ENCODE data around the gene CAPN13. TPM values are rescaled to one million over a fixed set of nuclear protein-coding genes. Genes with fewer than 3 reads are reported as not detected.

Gene CAPN13
- total RNA-seq, 1 donor from 2014 or later = not detected

- Histone ChIP-seq H3K27me3 (ENCODE audit: control insufficient read depth in 3 of 3, insufficient read depth in 3 of 3, low read length in 3 of 3) (peaks cover 13 to 41% (median 32%) of the 10 kb centered on the region in 3 donors), H3K27ac (ENCODE audit: low read depth, low read length) (no peak overlapping the region), H3K9ac (ENCODE audit: low read depth in 1 of 3, low read length in 3 of 3) (no peak overlapping the region), H3K4me3 (ENCODE audit: low read length in 3 of 3) (no peak overlapping the region), H3K4me1 (ENCODE audit: control insufficient read depth in 3 of 3, insufficient read depth in 3 of 3, low read length in 3 of 3) (peaks cover 0 to 5% (median 0%) of the 10 kb centered on the region in 3 donors), H3K36me3 (ENCODE audit: control insufficient read depth in 3 of 3, insufficient read depth in 3 of 3, low read length in 3 of 3) (no peaks in the 10 kb centered on the region), H3K9me3 (ENCODE audit: control insufficient read depth in 3 of 3, low read length in 3 of 3) (no peaks in the 10 kb centered on the region)
Measured at GRCh38 chr2:30756051-30756719, 51.1 kb downstream of the CAPN13 start.

GRCh38 chr2:30753630-30754029, 53.6 kb downstream of the CAPN13 start:
- peaks cover 0 to 5% (median 0%) of the 10 kb centered on the region in 3 donors for H3K4me1 ChIP-seq (ENCODE audit: control insufficient read depth in 3 of 3, insufficient read depth in 3 of 3, low read length in 3 of 3)
- H3K9me3 ChIP-seq (ENCODE audit: control insufficient read depth in 3 of 3, low read length in 3 of 3) = no peaks in the 10 kb centered on the region
- peaks cover 10 to 46% (median 23%) of the 10 kb centered on the region in 3 donors for H3K27me3 ChIP-seq (ENCODE audit: control insufficient read depth in 3 of 3, insufficient read depth in 3 of 3, low read length in 3 of 3)
- H3K27ac ChIP-seq (ENCODE audit: low read depth, low read length) = no peak overlapping the region
- H3K4me3 ChIP-seq (ENCODE audit: low read length in 3 of 3) = no peak overlapping the region
- no peak overlapping the region for H3K9ac ChIP-seq (ENCODE audit: low read depth in 1 of 3, low read length in 3 of 3)
- no peaks in the 10 kb centered on the region for H3K36me3 ChIP-seq (ENCODE audit: control insufficient read depth in 3 of 3, insufficient read depth in 3 of 3, low read length in 3 of 3)

GRCh38 chr2:30752811-30753210, 54.4 kb downstream of the CAPN13 start:
- Histone ChIP-seq H3K9me3 (ENCODE audit: control insufficient read depth in 3 of 3, low read length in 3 of 3) (no peaks in the 10 kb centered on the region), H3K36me3 (ENCODE audit: control insufficient read depth in 3 of 3, insufficient read depth in 3 of 3, low read length in 3 of 3) (no peaks in the 10 kb centered on the region), H3K4me3 (ENCODE audit: low read length in 3 of 3) (no peak overlapping the region), H3K27ac (ENCODE audit: low read depth, low read length) (no peak overlapping the region), H3K9ac (ENCODE audit: low read depth in 1 of 3, low read length in 3 of 3) (no peak overlapping the region), H3K27me3 (ENCODE audit: control insufficient read depth in 3 of 3, insufficient read depth in 3 of 3, low read length in 3 of 3) (peaks cover 10 to 41% (median 21%) of the 10 kb centered on the region in 3 donors), H3K4me1 (ENCODE audit: control insufficient read depth in 3 of 3, insufficient read depth in 3 of 3, low read length in 3 of 3) (peaks cover 0 to 5% (median 0%) of the 10 kb centered on the region in 3 donors)

- Histone ChIP-seq H3K36me3 (ENCODE audit: control insufficient read depth in 3 of 3, insufficient read depth in 3 of 3, low read length in 3 of 3) (no peaks in the 10 kb centered on the region), H3K27ac (ENCODE audit: low read depth, low read length) (no peak overlapping the region), H3K9me3 (ENCODE audit: control insufficient read depth in 3 of 3, low read length in 3 of 3) (no peaks in the 10 kb centered on the region), H3K4me1 (ENCODE audit: control insufficient read depth in 3 of 3, insufficient read depth in 3 of 3, low read length in 3 of 3) (no peaks in the 10 kb centered on the region), H3K27me3 (ENCODE audit: control insufficient read depth in 3 of 3, insufficient read depth in 3 of 3, low read length in 3 of 3) (peaks cover under 1 to 12% (median 6%) of the 10 kb centered on the region in 3 donors), H3K9ac (ENCODE audit: low read depth in 1 of 3, low read length in 3 of 3) (no peak overlapping the region), H3K4me3 (ENCODE audit: low read length in 3 of 3) (no peak overlapping the region)
Measured at GRCh38 chr2:30747206-30747605, 60.0 kb downstream of the CAPN13 start.

- Histone ChIP-seq H3K27ac (ENCODE audit: low read depth, low read length) (no peak overlapping the region), H3K9me3 (ENCODE audit: control insufficient read depth in 3 of 3, low read length in 3 of 3) (no peaks in the 10 kb centered on the region), H3K9ac (ENCODE audit: low read depth in 1 of 3, low read length in 3 of 3) (no peak overlapping the region), H3K4me3 (ENCODE audit: low read length in 3 of 3) (no peak overlapping the region), H3K27me3 (ENCODE audit: control insufficient read depth in 3 of 3, insufficient read depth in 3 of 3, low read length in 3 of 3) (peaks cover 0 to 4% (median 3%) of the 10 kb centered on the region in 3 donors), H3K4me1 (ENCODE audit: control insufficient read depth in 3 of 3, insufficient read depth in 3 of 3, low read length in 3 of 3) (no peaks in the 10 kb centered on the region), H3K36me3 (ENCODE audit: control insufficient read depth in 3 of 3, insufficient read depth in 3 of 3, low read length in 3 of 3) (no peaks in the 10 kb centered on the region)
Measured at GRCh38 chr2:30744823-30745222, 62.4 kb downstream of the CAPN13 start.

- Histone ChIP-seq H3K4me3 (ENCODE audit: low read length in 3 of 3) (no peak overlapping the region), H3K36me3 (ENCODE audit: control insufficient read depth in 3 of 3, insufficient read depth in 3 of 3, low read length in 3 of 3) (no peaks in the 10 kb centered on the region), H3K9ac (ENCODE audit: low read depth in 1 of 3, low read length in 3 of 3) (no peak overlapping the region), H3K4me1 (ENCODE audit: control insufficient read depth in 3 of 3, insufficient read depth in 3 of 3, low read length in 3 of 3) (no peaks in the 10 kb centered on the region), H3K27me3 (ENCODE audit: control insufficient read depth in 3 of 3, insufficient read depth in 3 of 3, low read length in 3 of 3) (peaks cover 0 to 7% (median 5%) of the 10 kb centered on the region in 3 donors), H3K9me3 (ENCODE audit: control insufficient read depth in 3 of 3, low read length in 3 of 3) (no peaks in the 10 kb centered on the region), H3K27ac (ENCODE audit: low read depth, low read length) (no peak overlapping the region)
Measured at GRCh38 chr2:30741576-30741975, 65.7 kb downstream of the CAPN13 start.

GRCh38 chr2:30738141-30738911, 68.9 kb downstream of the CAPN13 start:
- H3K4me3 ChIP-seq (ENCODE audit: low read length in 3 of 3) = no peak overlapping the region
- H3K9ac ChIP-seq (ENCODE audit: low read depth in 1 of 3, low read length in 3 of 3) = no peak overlapping the region
- peaks cover 0 to 18% (median 5%) of the 10 kb centered on the region in 3 donors for H3K27me3 ChIP-seq (ENCODE audit: control insufficient read depth in 3 of 3, insufficient read depth in 3 of 3, low read length in 3 of 3)
- no peaks in the 10 kb centered on the region for H3K36me3 ChIP-seq (ENCODE audit: control insufficient read depth in 3 of 3, insufficient read depth in 3 of 3, low read length in 3 of 3)
- no peaks in the 10 kb centered on the region for H3K9me3 ChIP-seq (ENCODE audit: control insufficient read depth in 3 of 3, low read length in 3 of 3)
- no peaks in the 10 kb centered on the region for H3K4me1 ChIP-seq (ENCODE audit: control insufficient read depth in 3 of 3, insufficient read depth in 3 of 3, low read length in 3 of 3)
- H3K27ac ChIP-seq (ENCODE audit: low read depth, low read length) = no peak overlapping the region

- no peak overlapping the region for H3K4me3 ChIP-seq (ENCODE audit: low read length in 3 of 3)
- no peak overlapping the region for H3K9ac ChIP-seq (ENCODE audit: low read depth in 1 of 3, low read length in 3 of 3)
- H3K36me3 ChIP-seq (ENCODE audit: control insufficient read depth in 3 of 3, insufficient read depth in 3 of 3, low read length in 3 of 3) = no peaks in the 10 kb centered on the region
- H3K27ac ChIP-seq (ENCODE audit: low read depth, low read length) = no peak overlapping the region
- no peaks in the 10 kb centered on the region for H3K9me3 ChIP-seq (ENCODE audit: control insufficient read depth in 3 of 3, low read length in 3 of 3)
- no peaks in the 10 kb centered on the region for H3K4me1 ChIP-seq (ENCODE audit: control insufficient read depth in 3 of 3, insufficient read depth in 3 of 3, low read length in 3 of 3)
- peaks cover 5 to 19% (median 12%) of the 10 kb centered on the region in 3 donors for H3K27me3 ChIP-seq (ENCODE audit: control insufficient read depth in 3 of 3, insufficient read depth in 3 of 3, low read length in 3 of 3)
Measured at GRCh38 chr2:30737326-30737610, 70.0 kb downstream of the CAPN13 start.

GRCh38 chr2:30736461-30737325, 70.6 kb downstream of the CAPN13 start:
- H3K9me3 ChIP-seq (ENCODE audit: control insufficient read depth in 3 of 3, low read length in 3 of 3) = no peaks in the 10 kb centered on the region

More at GRCh38 chr2:30736461-30737325, 70.6 kb downstream of the CAPN13 start:
- Histone ChIP-seq H3K4me3 (ENCODE audit: low read length in 3 of 3) (no peak overlapping the region), H3K27ac (ENCODE audit: low read depth, low read length) (no peak overlapping the region), H3K9ac (ENCODE audit: low read depth in 1 of 3, low read length in 3 of 3) (no peak overlapping the region), H3K27me3 (ENCODE audit: control insufficient read depth in 3 of 3, insufficient read depth in 3 of 3, low read length in 3 of 3) (peaks cover 5 to 19% (median 17%) of the 10 kb centered on the region in 3 donors), H3K36me3 (ENCODE audit: control insufficient read depth in 3 of 3, insufficient read depth in 3 of 3, low read length in 3 of 3) (no peaks in the 10 kb centered on the region), H3K4me1 (ENCODE audit: control insufficient read depth in 3 of 3, insufficient read depth in 3 of 3, low read length in 3 of 3) (no peaks in the 10 kb centered on the region)

Data from skeletal muscle tissue (tissue), 4 donors.